K562 (cell line): ENCODE results near the gene RASGRP2.

ENCODE experiments used
- CTCF ChIP-seq, 3 experiments: IDR thresholded peaks in 2 of 3; conservative IDR thresholded peaks in 1 of 3; 2 replicates each; pipeline ENCODE4 v1.5.1; 2011 to 2012; ENCODE audit warnings: low read length in 3 of 3, mild to moderate bottlenecking in 3 of 3, control low read depth in 2 of 3, improper control_type of control experiment in 1 of 3, inconsistent platforms in 1 of 3, low read depth in 1 of 3, mixed read lengths in 1 of 3, moderate library complexity in 1 of 3; ENCODE audit not compliant: insufficient read depth in 2 of 3
- EZH2 ChIP-seq: IDR thresholded peaks from 2 replicates; pipeline ENCODE4 v1.6.1; 2012; ENCODE audit warnings: low read depth, mild to moderate bottlenecking, inconsistent platforms, low read length, borderline replicate concordance

GRCh38 chr11:64722141-64723065 lies 21.5 kb downstream of the RASGRP2 start:
- TF ChIP-seq CTCF (IDR thresholded peaks at IDR 0.05 in 2 of 3, conservative IDR thresholded peaks at IDR 0.05 in 1 of 3; ENCODE audit: insufficient read depth in 2 of 3, low read depth in 1 of 3, low read length in 3 of 3) = no peak
- no peak for TF ChIP-seq EZH2
